Measurements from ENCODE around the gene ZNF839.

- TF ChIP-seq MAX (CRISPR knock-in tag; IDR thresholded peaks at IDR 0.05) (no peak), CTCF (IDR thresholded peaks at IDR 0.05) (no peak), E2F5 (CRISPR knock-in tag; IDR thresholded peaks at IDR 0.05) (no peak), TEAD4 (CRISPR knock-in tag; IDR thresholded peaks at IDR 0.05) (no peak), RELA (CRISPR knock-in tag; IDR thresholded peaks at IDR 0.05; ENCODE audit: borderline replicate concordance) (no peak), ATF6 (CRISPR knock-in tag; IDR thresholded peaks at IDR 0.05) (no peak)
Measured at GRCh38 chr14:102344084-102344483, 24.5 kb downstream of the ZNF839 start.

All from WTC11 (cell line).